WTC11 (cell line): ENCODE measurements around the gene TNNT3. TPM values are rescaled to one million over a fixed set of nuclear protein-coding genes. Genes with fewer than 3 reads are reported as not detected.

Experiments
- ATAC-seq: fragments of 200-7000 bp; cut with Tn5 transposase; 2 replicates; pipeline ENCODE4 v1.10.0; 2021; ENCODE audit warnings: mild to moderate bottlenecking, moderate library complexity
- CTCF ChIA-PET: fragments of 300-600 bp; sonication (Branson Sonifier 250); formaldehyde crosslinking; loops from one replicate; lab custom pipeline; 2021; ENCODE audit warnings: antibody characterized with exemption; lab: Charles Lee
- POLR2A ChIA-PET: fragments of 350-600 bp; sonication (Branson Sonifier 250); formaldehyde crosslinking; loops from one replicate; lab custom pipeline; 2021; ENCODE audit warnings: antibody characterized with exemption; lab: Charles Lee
- DNase-seq: peaks from one replicate; pipeline ENCODE4 v3.0.0; 2021; ENCODE audit warnings: low spot score
- H3K27ac Mint-ChIP-seq: 2 replicates; pipeline ENCODE4 v1.8.0; 2021; ENCODE audit warnings: mixed read lengths
- H3K27me3 Mint-ChIP-seq: 2 replicates; pipeline ENCODE4 v1.8.0; 2021; ENCODE audit warnings: low read depth, mild to moderate bottlenecking, moderate library complexity, mixed read lengths
- H3K36me3 Mint-ChIP-seq: 2 replicates; pipeline ENCODE4 v1.8.0; 2021; ENCODE audit warnings: mixed read lengths
- H3K4me1 Mint-ChIP-seq: 2 replicates; pipeline ENCODE4 v1.8.0; 2022; ENCODE audit warnings: mixed read lengths
- H3K4me3 Mint-ChIP-seq: 2 replicates; pipeline ENCODE4 v1.8.0; 2021; ENCODE audit warnings: mild to moderate bottlenecking, moderate library complexity, mixed read lengths
- H3K9me3 Mint-ChIP-seq: 2 replicates; pipeline ENCODE4 v1.8.0; 2021; ENCODE audit warnings: mixed read lengths
- CDX4 ChIP-seq: fragments of 250-450 bp; sonication (Bioruptor Pico); IDR thresholded peaks from 2 replicates; pipeline ENCODE4 v1.9.0; 2021; ENCODE audit warnings: moderate library complexity, mild to moderate bottlenecking, inconsistent platforms, borderline replicate concordance
- CREM ChIP-seq: sonication (generic); formaldehyde crosslinking; IDR thresholded peaks from 2 replicates; pipeline ENCODE4 v1.8.1; 2022; ENCODE audit warnings: mild to moderate bottlenecking, missing genetic modification reagents, moderate library complexity
- E2F1 ChIP-seq: sonication (generic); formaldehyde crosslinking; IDR thresholded peaks from 2 replicates; pipeline ENCODE4 v1.8.0; 2022; ENCODE audit warnings: mild to moderate bottlenecking, missing genetic modification reagents
- EMX1 ChIP-seq: fragments of 250-450 bp; sonication (Bioruptor Pico); IDR thresholded peaks from 2 replicates; pipeline ENCODE4 v1.8.0; 2021; ENCODE audit warnings: mild to moderate bottlenecking
- FOXP1 ChIP-seq: sonication (generic); formaldehyde crosslinking; IDR thresholded peaks from 2 replicates; pipeline ENCODE4 v1.8.0; 2022; ENCODE audit warnings: missing genetic modification reagents, mild to moderate bottlenecking, moderate library complexity, borderline replicate concordance
- GABPB1 ChIP-seq: sonication (generic); formaldehyde crosslinking; IDR thresholded peaks from 2 replicates; pipeline ENCODE4 v1.8.1; 2023; ENCODE audit warnings: mild to moderate bottlenecking, missing genetic modification reagents
- GTF2I ChIP-seq: fragments of 250-450 bp; sonication (Bioruptor Pico); conservative IDR thresholded peaks from 2 replicates; pipeline ENCODE4 v1.4.0; 2021; ENCODE audit warnings: mild to moderate bottlenecking
- HMGA2 ChIP-seq: fragments of 250-450 bp; sonication (Bioruptor Pico); IDR thresholded peaks from 2 replicates; pipeline ENCODE4 v1.4.0; 2021; ENCODE audit warnings: mild to moderate bottlenecking, moderate library complexity
- NFE2L1 ChIP-seq: sonication (generic); formaldehyde crosslinking; IDR thresholded peaks from 2 replicates; pipeline ENCODE4 v1.8.1; 2023; ENCODE audit warnings: missing genetic modification reagents
- PREB ChIP-seq: sonication (generic); formaldehyde crosslinking; IDR thresholded peaks from 2 replicates; pipeline ENCODE4 v1.8.1; 2022; ENCODE audit warnings: mild to moderate bottlenecking, missing genetic modification reagents, moderate library complexity, borderline replicate concordance
- SMAD4 ChIP-seq: sonication (generic); formaldehyde crosslinking; IDR thresholded peaks from 2 replicates; pipeline ENCODE4 v1.8.0; 2022; ENCODE audit warnings: mild to moderate bottlenecking, missing genetic modification reagents
- SP1 ChIP-seq: sonication (generic); formaldehyde crosslinking; conservative IDR thresholded peaks from 2 replicates; pipeline ENCODE4 v1.8.1; 2022; ENCODE audit warnings: missing genetic modification reagents
- TEAD1 ChIP-seq: sonication (generic); formaldehyde crosslinking; IDR thresholded peaks from 2 replicates; pipeline ENCODE4 v1.8.0; 2022; ENCODE audit warnings: mild to moderate bottlenecking, missing genetic modification reagents
- ZNF138 ChIP-seq: sonication (generic); formaldehyde crosslinking; conservative IDR thresholded peaks from 2 replicates; pipeline ENCODE4 v1.8.1; 2022; ENCODE audit warnings: mild to moderate bottlenecking, moderate library complexity, missing genetic modification reagents
- ZNF219 ChIP-seq: sonication (generic); formaldehyde crosslinking; IDR thresholded peaks from 2 replicates; pipeline ENCODE4 v1.8.0; 2023; ENCODE audit warnings: missing genetic modification reagents, mild to moderate bottlenecking, borderline replicate concordance
- ZNF416 ChIP-seq: fragments of 250-450 bp; sonication (Bioruptor Pico); IDR thresholded peaks from 2 replicates; pipeline ENCODE4 v1.9.0; 2021; ENCODE audit warnings: mild to moderate bottlenecking, inconsistent platforms
- ZNF532 ChIP-seq: fragments of 250-450 bp; sonication (Bioruptor Pico); IDR thresholded peaks from 2 replicates; pipeline ENCODE4 v1.9.0; 2021; ENCODE audit warnings: mild to moderate bottlenecking, borderline replicate concordance
- total RNA-seq: library from RNA; stranded (reverse); gene quantifications from 3 replicates; pipeline ENCODE4 v1.2.3, GENCODE V29; 2021
- TF ChIP-seq, protein P1 (sequence below): sonication (generic); formaldehyde crosslinking; IDR thresholded peaks from 2 replicates; pipeline ENCODE4 v1.8.0; 2022; ENCODE audit warnings: missing genetic modification reagents
- TF ChIP-seq, protein P2 (sequence below): fragments of 250-450 bp; sonication (Bioruptor Pico); IDR thresholded peaks from 2 replicates; pipeline ENCODE4 v1.8.0; 2021; ENCODE audit warnings: mild to moderate bottlenecking
- TF ChIP-seq, protein P3 (sequence below): sonication (generic); formaldehyde crosslinking; IDR thresholded peaks from 2 replicates; pipeline ENCODE4 v1.8.1; 2022; ENCODE audit warnings: low read depth, missing genetic modification reagents, borderline replicate concordance

The TNNT3 gene
- total RNA-seq, 1 experiment from 2014 or later = not detected

- no peaks in the 10 kb centered on the region for H3K36me3 Mint-ChIP-seq
- POLR2A ChIA-PET = no interaction called here
- no peaks in the 10 kb centered on the region for H3K4me1 Mint-ChIP-seq
- no peaks in the 10 kb centered on the region for H3K9me3 Mint-ChIP-seq
- CTCF ChIA-PET = no interaction called here
- H3K27ac Mint-ChIP-seq = no peak overlapping the region
- H3K4me3 Mint-ChIP-seq = no peak overlapping the region
- peaks cover 10% of the 10 kb centered on the region for H3K27me3 Mint-ChIP-seq
- TF ChIP-seq EMX1 (CRISPR knock-in tag) = no peak
- no peak for TF ChIP-seq GTF2I (CRISPR knock-in tag)
- ATAC-seq (no peak), DNase-seq (no peak)
Measured at GRCh38 chr11:1894759-1895158, 24.7 kb upstream of the TNNT3 start.

DNA sequence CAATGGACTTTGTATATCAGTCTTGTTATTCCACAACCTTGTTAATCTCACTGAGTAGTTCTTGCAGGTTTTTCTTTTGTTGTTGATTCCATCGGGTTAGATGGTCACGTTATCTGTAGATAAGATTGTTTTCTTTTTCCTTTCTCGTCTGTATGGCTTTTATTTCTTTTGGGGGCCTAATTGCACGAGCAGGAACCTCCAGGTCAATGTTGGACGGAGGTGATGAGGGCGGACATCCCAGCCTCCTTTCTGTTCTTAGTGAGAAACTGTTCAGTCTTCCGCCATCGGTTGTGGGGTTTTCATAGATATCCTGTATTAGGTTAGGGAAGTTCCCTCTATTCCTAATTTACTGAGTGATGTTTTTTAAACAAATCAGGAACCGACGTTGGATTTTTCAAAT, 23.0 kb upstream of the TNNT3 start:
- no peak for DNase-seq
- ChIA-PET CTCF (interaction anchor here (1.2 to 1.5 kb wide), 2 partner anchors 14 to 20 kb away, joined by 3 read pairs; no protein-coding TSS in a partner anchor), POLR2A (no interaction called here)
- Mint-ChIP-seq H3K4me3 (no peak overlapping the region), H3K27me3 (peaks cover 10% of the 10 kb centered on the region), H3K36me3 (no peaks in the 10 kb centered on the region), H3K4me1 (peaks cover 5% of the 10 kb centered on the region), H3K9me3 (no peaks in the 10 kb centered on the region), H3K27ac (no peak overlapping the region)
- ATAC-seq = no peak
- TF ChIP-seq, protein P1, sequence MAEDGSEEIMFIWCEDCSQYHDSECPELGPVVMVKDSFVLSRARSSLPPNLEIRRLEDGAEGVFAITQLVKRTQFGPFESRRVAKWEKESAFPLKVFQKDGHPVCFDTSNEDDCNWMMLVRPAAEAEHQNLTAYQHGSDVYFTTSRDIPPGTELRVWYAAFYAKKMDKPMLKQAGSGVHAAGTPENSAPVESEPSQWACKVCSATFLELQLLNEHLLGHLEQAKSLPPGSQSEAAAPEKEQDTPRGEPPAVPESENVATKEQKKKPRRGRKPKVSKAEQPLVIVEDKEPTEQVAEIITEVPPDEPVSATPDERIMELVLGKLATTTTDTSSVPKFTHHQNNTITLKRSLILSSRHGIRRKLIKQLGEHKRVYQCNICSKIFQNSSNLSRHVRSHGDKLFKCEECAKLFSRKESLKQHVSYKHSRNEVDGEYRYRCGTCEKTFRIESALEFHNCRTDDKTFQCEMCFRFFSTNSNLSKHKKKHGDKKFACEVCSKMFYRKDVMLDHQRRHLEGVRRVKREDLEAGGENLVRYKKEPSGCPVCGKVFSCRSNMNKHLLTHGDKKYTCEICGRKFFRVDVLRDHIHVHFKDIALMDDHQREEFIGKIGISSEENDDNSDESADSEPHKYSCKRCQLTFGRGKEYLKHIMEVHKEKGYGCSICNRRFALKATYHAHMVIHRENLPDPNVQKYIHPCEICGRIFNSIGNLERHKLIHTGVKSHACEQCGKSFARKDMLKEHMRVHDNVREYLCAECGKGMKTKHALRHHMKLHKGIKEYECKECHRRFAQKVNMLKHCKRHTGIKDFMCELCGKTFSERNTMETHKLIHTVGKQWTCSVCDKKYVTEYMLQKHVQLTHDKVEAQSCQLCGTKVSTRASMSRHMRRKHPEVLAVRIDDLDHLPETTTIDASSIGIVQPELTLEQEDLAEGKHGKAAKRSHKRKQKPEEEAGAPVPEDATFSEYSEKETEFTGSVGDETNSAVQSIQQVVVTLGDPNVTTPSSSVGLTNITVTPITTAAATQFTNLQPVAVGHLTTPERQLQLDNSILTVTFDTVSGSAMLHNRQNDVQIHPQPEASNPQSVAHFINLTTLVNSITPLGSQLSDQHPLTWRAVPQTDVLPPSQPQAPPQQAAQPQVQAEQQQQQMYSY (CRISPR knock-in tag) = no peak
- TF ChIP-seq PREB (CRISPR knock-in tag) (no peak), FOXP1 (CRISPR knock-in tag) (no peak), NFE2L1 (CRISPR knock-in tag) (no peak), ZNF138 (CRISPR knock-in tag) (no peak), E2F1 (CRISPR knock-in tag) (no peak), ZNF532 (CRISPR knock-in tag) (no peak), HMGA2 (no peak), ZNF416 (CRISPR knock-in tag) (no peak), SMAD4 (CRISPR knock-in tag) (no peak), TEAD1 (CRISPR knock-in tag) (no peak), SP1 (CRISPR knock-in tag) (no peak), CREM (CRISPR knock-in tag) (no peak), ZNF219 (no peak), CDX4 (no peak), GABPB1 (CRISPR knock-in tag) (no peak)
- TF ChIP-seq, protein P2, sequence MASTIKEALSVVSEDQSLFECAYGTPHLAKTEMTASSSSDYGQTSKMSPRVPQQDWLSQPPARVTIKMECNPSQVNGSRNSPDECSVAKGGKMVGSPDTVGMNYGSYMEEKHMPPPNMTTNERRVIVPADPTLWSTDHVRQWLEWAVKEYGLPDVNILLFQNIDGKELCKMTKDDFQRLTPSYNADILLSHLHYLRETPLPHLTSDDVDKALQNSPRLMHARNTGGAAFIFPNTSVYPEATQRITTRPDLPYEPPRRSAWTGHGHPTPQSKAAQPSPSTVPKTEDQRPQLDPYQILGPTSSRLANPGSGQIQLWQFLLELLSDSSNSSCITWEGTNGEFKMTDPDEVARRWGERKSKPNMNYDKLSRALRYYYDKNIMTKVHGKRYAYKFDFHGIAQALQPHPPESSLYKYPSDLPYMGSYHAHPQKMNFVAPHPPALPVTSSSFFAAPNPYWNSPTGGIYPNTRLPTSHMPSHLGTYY = no peak
- TF ChIP-seq, protein P3, sequence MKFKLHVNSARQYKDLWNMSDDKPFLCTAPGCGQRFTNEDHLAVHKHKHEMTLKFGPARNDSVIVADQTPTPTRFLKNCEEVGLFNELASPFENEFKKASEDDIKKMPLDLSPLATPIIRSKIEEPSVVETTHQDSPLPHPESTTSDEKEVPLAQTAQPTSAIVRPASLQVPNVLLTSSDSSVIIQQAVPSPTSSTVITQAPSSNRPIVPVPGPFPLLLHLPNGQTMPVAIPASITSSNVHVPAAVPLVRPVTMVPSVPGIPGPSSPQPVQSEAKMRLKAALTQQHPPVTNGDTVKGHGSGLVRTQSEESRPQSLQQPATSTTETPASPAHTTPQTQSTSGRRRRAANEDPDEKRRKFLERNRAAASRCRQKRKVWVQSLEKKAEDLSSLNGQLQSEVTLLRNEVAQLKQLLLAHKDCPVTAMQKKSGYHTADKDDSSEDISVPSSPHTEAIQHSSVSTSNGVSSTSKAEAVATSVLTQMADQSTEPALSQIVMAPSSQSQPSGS (CRISPR knock-in tag) = no peak
